Mucosa of descending colon (tissue), 3 donors: ENCODE results near the gene CD38. TPM values are rescaled to one million over a fixed set of nuclear protein-coding genes. Genes with fewer than 3 reads are reported as not detected.

Experiments used
- ATAC-seq: fragments of 200-7000 bp; cut with Tn5 transposase; one replicate; pipeline ENCODE4 v1.9.1; 2020; ENCODE audit warnings: mild to moderate bottlenecking, moderate library complexity
- DNase-seq, 3 donors: peaks; one replicate each; pipeline ENCODE4 v3.0.0-alpha.2; 2020
- H3K36me3 ChIP-seq: fragments of 200-600 bp; one replicate; pipeline ENCODE4 v1.8.0; 2021; ENCODE audit warnings: low read depth, mild to moderate bottlenecking
- H3K4me1 ChIP-seq: fragments of 200-600 bp; one replicate; pipeline ENCODE4 v1.8.0; 2021; ENCODE audit warnings: low read depth, mild to moderate bottlenecking
- H3K4me3 ChIP-seq: fragments of 200-600 bp; one replicate; pipeline ENCODE4 v1.8.0; 2021; ENCODE audit warnings: mild to moderate bottlenecking
- H3K9me3 ChIP-seq: fragments of 200-600 bp; one replicate; pipeline ENCODE4 v1.8.0; 2021; ENCODE audit warnings: mild to moderate bottlenecking
- CTCF ChIP-seq: fragments of 200-600 bp; IDR thresholded peaks from one replicate; pipeline ENCODE4 v1.8.0; 2022; ENCODE audit warnings: antibody characterized with exemption, mild to moderate bottlenecking
- intact Hi-C, 2 donors: fragments of 100-400 bp; cut with DNase I in 1 of 2; cut with micrococcal nuclease in 1 of 2; formaldehyde crosslinking; loops; one replicate each; pipeline versions ENCODE4 v1.11.0 to v1.11.1; 2022; cut with DNase I, micrococcal nuclease
- total RNA-seq, 3 donors: library from RNA; stranded (reverse); fragmentation: NEBNext Ultra II Directional in 2 of 3; extraction: Animal tissue kit (Norgen Biotek cat#: 25700) in 2 of 3; gene quantifications; one replicate each; pipeline versions ENCODE4 v1.2.1 to v1.2.4, GENCODE V29; 2021 to 2023
- donor health status: DM: no; HTN: no; CAD: no; lungs with moderate emphysema.
- donor health status: DM: no; HTN: no; CAD: no.
- donor health status: DM: no; HTN: yes; CAD: no.

CD38 gene
- total RNA-seq, 3 donors from 2014 or later = 1.8 to 6.2 (median 3.8) TPM

- peaks cover 6% of the 10 kb centered on the region for H3K9me3 ChIP-seq
- intact Hi-C loops = no loop called here
- no peak for TF ChIP-seq CTCF
- no peak for DNase-seq
- H3K4me3 ChIP-seq = no peak overlapping the region
- no peaks in the 10 kb centered on the region for H3K4me1 ChIP-seq
- H3K36me3 ChIP-seq = no peaks in the 10 kb centered on the region
- no peak for ATAC-seq
Observed at GRCh38 chr4:15744016-15744545, 34.0 kb upstream of the CD38 start.

GRCh38 chr4:15746110-15746509 lies 32.0 kb upstream of the CD38 start:
- H3K9me3 ChIP-seq = peaks cover 6% of the 10 kb centered on the region
- no peak overlapping the region for H3K4me3 ChIP-seq
- H3K36me3 ChIP-seq = no peaks in the 10 kb centered on the region
- TF ChIP-seq CTCF = no peak
- intact Hi-C loops = no loop called here
- DNase-seq (no peak), ATAC-seq (no peak)
- no peaks in the 10 kb centered on the region for H3K4me1 ChIP-seq

- intact Hi-C loops = no loop called here
- Histone ChIP-seq H3K4me1 (no peaks in the 10 kb centered on the region), H3K4me3 (no peak overlapping the region), H3K36me3 (no peaks in the 10 kb centered on the region), H3K9me3 (no peaks in the 10 kb centered on the region)
- TF ChIP-seq CTCF = no peak
- ATAC-seq (no peak), DNase-seq (no peak)
Observed at GRCh38 chr4:15749001-15749400, 29.1 kb upstream of the CD38 start.

- H3K9me3 ChIP-seq = no peaks in the 10 kb centered on the region
- H3K4me3 ChIP-seq = no peak overlapping the region
- DNase-seq = no peak
- TF ChIP-seq CTCF = no peak
- ATAC-seq = no peak
- intact Hi-C loops = no loop called here
- H3K4me1 ChIP-seq = no peaks in the 10 kb centered on the region
- H3K36me3 ChIP-seq = no peaks in the 10 kb centered on the region
Observed at GRCh38 chr4:15751153-15751552, 27.0 kb upstream of the CD38 start.

- no peak for ATAC-seq
- no peak for DNase-seq
- Histone ChIP-seq H3K9me3 (no peaks in the 10 kb centered on the region), H3K4me1 (no peaks in the 10 kb centered on the region), H3K4me3 (no peak overlapping the region), H3K36me3 (no peaks in the 10 kb centered on the region)
- intact Hi-C loops = no loop called here
- no peak for TF ChIP-seq CTCF
Observed at GRCh38 chr4:15753081-15753480, 25.0 kb upstream of the CD38 start.

- no peaks in the 10 kb centered on the region for H3K36me3 ChIP-seq
- intact Hi-C loops = no loop called here
- no peak for ATAC-seq
- DNase-seq = no peak
- no peaks in the 10 kb centered on the region for H3K4me1 ChIP-seq
- TF ChIP-seq CTCF = no peak
- H3K9me3 ChIP-seq = no peaks in the 10 kb centered on the region
- H3K4me3 ChIP-seq = no peak overlapping the region
Observed at GRCh38 chr4:15753786-15754185, 24.3 kb upstream of the CD38 start.
